IMR-90 (cell line): Measurements from ENCODE around the gene SERPINB8. TPM values are rescaled to one million over a fixed set of nuclear protein-coding genes. Genes with fewer than 3 reads are reported as not detected.

ENCODE experiments used
- ATAC-seq: fragments of 200-7000 bp; cut with Tn5 transposase; 2 replicates; pipeline ENCODE4 v1.9.1; 2020; ENCODE audit warnings: low read depth, mild to moderate bottlenecking, moderate library complexity
- BruUV-seq: library from RNA; stranded (reverse); fragments of 400-500 nt; replicated peaks from 2 replicates; lab custom pipeline; 2021; lab: Mats Ljungman, UMichigan
- CTCF ChIA-PET: fragments of 300-600 bp; formaldehyde crosslinking; extraction: SDS; loops from one replicate; lab custom pipeline; 2021; ENCODE audit warnings: antibody characterized with exemption; lab: Yijun Ruan, JAX
- POLR2A ChIA-PET: fragments of 300-600 bp; sonication (Branson Sonifier 250); formaldehyde crosslinking; loops from one replicate; lab custom pipeline; 2022; ENCODE audit warnings: antibody characterized with exemption; ENCODE audit not compliant: unreplicated experiment; lab: Charles Lee
- DNase-seq: peaks from one replicate; pipeline ENCODE4 v3.0.0; 2013
- H2AFZ ChIP-seq: replicated peaks from 2 replicates; pipeline ENCODE3; 2013; ENCODE audit warnings: low read length, mild to moderate bottlenecking; ENCODE audit not compliant: poor library complexity
- H2AK5ac ChIP-seq: 2 replicates; pipeline ENCODE4 v1.6.1; 2013; ENCODE audit warnings: low read depth, low read length, inconsistent platforms
- H2AK9ac ChIP-seq: replicated peaks from 2 replicates; pipeline ENCODE3; 2013; ENCODE audit warnings: mild to moderate bottlenecking, low read depth, low read length, moderate library complexity; ENCODE audit not compliant: poor library complexity
- H2BK120ac ChIP-seq: 2 replicates; pipeline ENCODE4 v1.6.1; 2013; ENCODE audit warnings: low read depth, low read length, inconsistent platforms
- H2BK15ac ChIP-seq: 3 replicates; pipeline ENCODE4 v1.6.1; 2013; ENCODE audit warnings: low read depth, low read length, inconsistent platforms
- H2BK20ac ChIP-seq: 2 replicates; pipeline ENCODE4 v1.6.1; 2013; ENCODE audit warnings: low read depth, mild to moderate bottlenecking, inconsistent platforms, low read length, moderate library complexity
- H2BK5ac ChIP-seq: 2 replicates; pipeline ENCODE4 v1.6.1; 2013; ENCODE audit warnings: mild to moderate bottlenecking, low read depth, low read length, inconsistent platforms; ENCODE audit not compliant: poor library complexity, severe bottlenecking
- H3K14ac ChIP-seq: replicated peaks from 2 replicates; pipeline ENCODE4 v1.6.1; 2013; ENCODE audit warnings: low read depth, low read length, inconsistent platforms
- H3K18ac ChIP-seq: 2 replicates; pipeline ENCODE4 v1.6.1; 2013; ENCODE audit warnings: low read depth, low read length, control low read depth
- H3K23ac ChIP-seq: 2 replicates; pipeline ENCODE4 v1.6.1; 2013; ENCODE audit warnings: low read depth, low read length, inconsistent platforms
- H3K27ac ChIP-seq: 2 replicates; pipeline ENCODE4 v1.5.1; 2013; ENCODE audit warnings: mild to moderate bottlenecking, control low read depth, low read length; ENCODE audit not compliant: insufficient read depth
- H3K27me3 ChIP-seq: 2 replicates; pipeline ENCODE4 v1.6.1; 2013; ENCODE audit warnings: low read length; ENCODE audit not compliant: control insufficient read depth, insufficient read depth
- H3K36me3 ChIP-seq: 2 replicates; pipeline ENCODE4 v1.6.1; 2013; ENCODE audit warnings: low read length, mixed read lengths; ENCODE audit not compliant: control insufficient read depth, insufficient read depth
- H3K4ac ChIP-seq: 2 replicates; pipeline ENCODE4 v1.6.1; 2013; ENCODE audit warnings: low read depth, low read length, inconsistent platforms
- H3K4me1 ChIP-seq: 2 replicates; pipeline ENCODE4 v1.6.1; 2013; ENCODE audit warnings: low read length, mixed read lengths; ENCODE audit not compliant: control insufficient read depth, insufficient read depth
- H3K4me2 ChIP-seq: 2 replicates; pipeline ENCODE4 v1.6.1; 2013; ENCODE audit warnings: low read depth, mild to moderate bottlenecking, control low read depth, low read length, moderate library complexity
- H3K4me3 ChIP-seq: 2 replicates; pipeline ENCODE4 v1.5.1; 2013; ENCODE audit warnings: low read depth, mild to moderate bottlenecking, control low read depth, low read length, moderate library complexity; ENCODE audit not compliant: insufficient read depth
- H3K56ac ChIP-seq: 2 replicates; pipeline ENCODE4 v1.6.1; 2013; ENCODE audit warnings: low read length, inconsistent platforms; ENCODE audit not compliant: insufficient read depth; ENCODE audit errors: extremely low read depth
- H3K79me1 ChIP-seq, 2 experiments: 2 replicates each; pipeline ENCODE4 v1.6.1; 2013; ENCODE audit warnings: low read length in 2 of 2, inconsistent platforms in 1 of 2, low read depth in 1 of 2
- H3K9ac ChIP-seq: 2 replicates; pipeline ENCODE4 v1.6.1; 2013; ENCODE audit warnings: low read depth, low read length, control low read depth
- H3K9me1 ChIP-seq: 2 replicates; pipeline ENCODE4 v1.6.1; 2013; ENCODE audit warnings: low read length, inconsistent platforms; ENCODE audit not compliant: insufficient read depth
- H3K9me3 ChIP-seq: 2 replicates; pipeline ENCODE4 v1.6.1; 2013; ENCODE audit warnings: low read length; ENCODE audit not compliant: control insufficient read depth, insufficient read depth
- H4K20me1 ChIP-seq: 2 replicates; pipeline ENCODE4 v1.6.1; 2013; ENCODE audit warnings: low read length, inconsistent platforms; ENCODE audit not compliant: insufficient read depth
- H4K5ac ChIP-seq: 2 replicates; pipeline ENCODE4 v1.6.1; 2013; ENCODE audit warnings: mild to moderate bottlenecking, low read depth, low read length, control low read depth
- H4K8ac ChIP-seq, 2 experiments: 2 replicates each; pipeline ENCODE4 v1.6.1; 2013; ENCODE audit warnings: low read depth in 2 of 2, low read length in 2 of 2, control low read depth in 1 of 2, inconsistent platforms in 1 of 2
- H4K91ac ChIP-seq: 2 replicates; pipeline ENCODE4 v1.6.1; 2013; ENCODE audit warnings: low read depth, low read length, inconsistent platforms; ENCODE audit not compliant: insufficient read depth
- BHLHE40 ChIP-seq: fragments of 150-350 bp; IDR thresholded peaks from 2 replicates; pipeline ENCODE4 v1.6.1; 2016; ENCODE audit warnings: mild to moderate bottlenecking, low read depth, low read length
- CEBPB ChIP-seq: IDR thresholded peaks from 2 replicates; pipeline ENCODE4 v1.6.1; 2012; ENCODE audit warnings: low read depth, low read length, improper control_type of control experiment
- FOS ChIP-seq: fragments of 150-350 bp; IDR thresholded peaks from 2 replicates; pipeline ENCODE4 v1.6.1; 2016; ENCODE audit warnings: low read depth, low read length
- MAFK ChIP-seq: IDR thresholded peaks from 2 replicates; pipeline ENCODE4 v1.6.1; 2012; ENCODE audit warnings: low read depth, low read length, improper control_type of control experiment
- MAZ ChIP-seq: IDR thresholded peaks from 2 replicates; pipeline ENCODE4 v1.6.1; 2012; ENCODE audit warnings: low read depth, mild to moderate bottlenecking, low read length, improper control_type of control experiment, moderate library complexity, borderline replicate concordance
- POLR2A ChIP-seq: IDR thresholded peaks from 2 replicates; pipeline ENCODE4 v1.6.1; 2012; ENCODE audit warnings: mild to moderate bottlenecking, low read depth, low read length
- RCOR1 ChIP-seq: IDR thresholded peaks from 2 replicates; pipeline ENCODE4 v1.6.1; 2012; ENCODE audit warnings: mild to moderate bottlenecking, low read length, improper control_type of control experiment; ENCODE audit not compliant: insufficient replicate concordance
- SMC3 ChIP-seq: fragments of 150-350 bp; IDR thresholded peaks from 2 replicates; pipeline ENCODE4 v1.6.1; 2016; ENCODE audit warnings: low read depth, mild to moderate bottlenecking, antibody characterized with exemption, low read length, moderate library complexity
- WGBS, 2 experiments: methylation state at CpG; one replicate each; pipeline versions ENCODE4 v1.1.5 to v1.1.7; 2013; ENCODE audit warnings: missing lambda C conversion rate in 2 of 2; ENCODE audit not compliant: insufficient read length in 1 of 2; ENCODE audit errors: extremely low coverage in 2 of 2; 5-methylcytosine and 5-hydroxymethylcytosine counted together
- dilution Hi-C: fragments of 300-500 bp; cut with HindIII; formaldehyde crosslinking; loops from one replicate; pipeline ENCODE4 v1.14.3; 2018; ENCODE audit warnings: low sequenced_read_pairs; ENCODE audit not compliant: unreplicated experiment
- in situ Hi-C: fragments of 300-500 bp; cut with MboI; formaldehyde crosslinking; loops from 3 replicates; pipeline ENCODE4 v1.14.3; 2019; ENCODE audit warnings: low sequenced_read_pairs, inconsistent platforms, mixed read lengths
- intact Hi-C: fragments of 100-400 bp; cut with micrococcal nuclease; formaldehyde crosslinking; loops from 2 replicates; pipeline ENCODE4 v1.10.0; 2022
- polyA plus RNA-seq, 3 experiments: library from polyadenylated mRNA; depleted of rRNA; stranded (reverse); fragments of >200 nt; gene quantifications; 2 replicates each; pipeline ENCODE4 v1.2.3, GENCODE V29; 2012; ENCODE audit warnings: low replicate concordance in 1 of 3
- total RNA-seq: library from RNA; depleted of rRNA; stranded (reverse); fragments of >200 nt; gene quantifications from 2 replicates; pipeline ENCODE4 v1.2.3, GENCODE V29; 2012
- TF ChIP-seq, protein P1 (sequence below): fragments of 150-350 bp; IDR thresholded peaks from 2 replicates; pipeline ENCODE4 v1.6.1; 2017; ENCODE audit warnings: mild to moderate bottlenecking, antibody characterized with exemption, low read length, low read depth
- TF ChIP-seq, protein P2 (sequence below): fragments of 150-350 bp; IDR thresholded peaks from 2 replicates; pipeline ENCODE4 v1.6.1; 2016; ENCODE audit warnings: low read depth, mild to moderate bottlenecking, low read length, moderate library complexity, borderline replicate concordance
- TF ChIP-seq, protein P3 (sequence below): conservative IDR thresholded peaks from 2 replicates; pipeline ENCODE4 v1.5.1; 2012; ENCODE audit warnings: mild to moderate bottlenecking, low read depth, low read length, improper control_type of control experiment

Gene SERPINB8
- total and polyA plus RNA-seq, 2 of the 4 experiments (the other 2 are of a cell fraction): 14.3 to 16.7 TPM

DNA sequence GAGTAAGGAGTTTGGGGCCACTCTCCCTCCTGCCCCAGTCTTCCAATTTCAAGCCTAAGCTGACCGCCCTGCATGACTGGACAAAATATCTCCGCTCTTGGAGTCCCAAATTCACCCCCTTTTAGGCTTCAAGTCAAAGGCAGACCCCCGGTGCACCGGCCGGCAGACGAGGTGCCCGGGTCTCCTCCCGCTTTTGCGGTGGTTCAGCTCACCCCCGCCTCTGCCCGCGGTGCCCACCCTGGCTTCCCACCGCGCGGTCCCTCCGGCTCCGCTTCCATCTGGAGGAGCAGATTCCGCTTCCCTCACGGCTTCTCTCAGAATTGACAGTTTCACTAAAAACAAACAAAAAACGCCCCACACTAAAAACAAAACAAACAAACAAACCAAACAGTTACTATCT is 56.5 kb downstream of the SERPINB8 start:
- Histone ChIP-seq H3K4me3 (no peak overlapping the region), H3K4me1 (no peaks in the 10 kb centered on the region), H4K20me1 (no peaks in the 10 kb centered on the region), H3K14ac (no peak overlapping the region), H2AFZ (no peak overlapping the region), H3K18ac (no peak overlapping the region), H3K56ac (no peak overlapping the region), H2AK9ac (no peak overlapping the region), H2BK5ac (no peak overlapping the region), H3K27me3 (no peaks in the 10 kb centered on the region), H4K8ac (no peak overlapping the region), H2BK20ac (no peak overlapping the region), H3K9ac (no peak overlapping the region), H3K79me1 (no peaks in the 10 kb centered on the region), H4K5ac (no peak overlapping the region), H3K4me2 (no peak overlapping the region), H3K27ac (no peak overlapping the region), H3K9me1 (no peaks in the 10 kb centered on the region), H3K23ac (no peak overlapping the region), H3K9me3 (no peaks in the 10 kb centered on the region), H2AK5ac (no peak overlapping the region), H2BK120ac (no peak overlapping the region), H3K4ac (no peak overlapping the region), H2BK15ac (no peak overlapping the region), H4K91ac (no peak overlapping the region), H3K36me3 (no peaks in the 10 kb centered on the region)
- no peak for ATAC-seq
- BruUV-seq: no TSS peak
- in situ Hi-C loops: no loop called here
- ChIA-PET POLR2A (interaction anchor here (0.5 kb wide), 1 partner anchor 472 kb away, joined by 3 read pairs; no protein-coding TSS in a partner anchor), CTCF (interaction anchor here (0.6 kb wide), 2 partner anchors 1441 to 1881 kb away, joined by 3 to 4 read pairs; no protein-coding TSS in a partner anchor)
- DNase-seq: no peak
- dilution Hi-C loops: no loop called here
- TF ChIP-seq POLR2A (no peak), MAZ (no peak), SMC3 (no peak), RCOR1 (no peak), BHLHE40 (no peak), CEBPB (no peak), MAFK (no peak), FOS (no peak)
- TF ChIP-seq, protein P1, sequence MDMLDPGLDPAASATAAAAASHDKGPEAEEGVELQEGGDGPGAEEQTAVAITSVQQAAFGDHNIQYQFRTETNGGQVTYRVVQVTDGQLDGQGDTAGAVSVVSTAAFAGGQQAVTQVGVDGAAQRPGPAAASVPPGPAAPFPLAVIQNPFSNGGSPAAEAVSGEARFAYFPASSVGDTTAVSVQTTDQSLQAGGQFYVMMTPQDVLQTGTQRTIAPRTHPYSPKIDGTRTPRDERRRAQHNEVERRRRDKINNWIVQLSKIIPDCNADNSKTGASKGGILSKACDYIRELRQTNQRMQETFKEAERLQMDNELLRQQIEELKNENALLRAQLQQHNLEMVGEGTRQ: no peak
- TF ChIP-seq, protein P2, sequence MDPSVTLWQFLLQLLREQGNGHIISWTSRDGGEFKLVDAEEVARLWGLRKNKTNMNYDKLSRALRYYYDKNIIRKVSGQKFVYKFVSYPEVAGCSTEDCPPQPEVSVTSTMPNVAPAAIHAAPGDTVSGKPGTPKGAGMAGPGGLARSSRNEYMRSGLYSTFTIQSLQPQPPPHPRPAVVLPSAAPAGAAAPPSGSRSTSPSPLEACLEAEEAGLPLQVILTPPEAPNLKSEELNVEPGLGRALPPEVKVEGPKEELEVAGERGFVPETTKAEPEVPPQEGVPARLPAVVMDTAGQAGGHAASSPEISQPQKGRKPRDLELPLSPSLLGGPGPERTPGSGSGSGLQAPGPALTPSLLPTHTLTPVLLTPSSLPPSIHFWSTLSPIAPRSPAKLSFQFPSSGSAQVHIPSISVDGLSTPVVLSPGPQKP: no peak
- TF ChIP-seq, protein P3, sequence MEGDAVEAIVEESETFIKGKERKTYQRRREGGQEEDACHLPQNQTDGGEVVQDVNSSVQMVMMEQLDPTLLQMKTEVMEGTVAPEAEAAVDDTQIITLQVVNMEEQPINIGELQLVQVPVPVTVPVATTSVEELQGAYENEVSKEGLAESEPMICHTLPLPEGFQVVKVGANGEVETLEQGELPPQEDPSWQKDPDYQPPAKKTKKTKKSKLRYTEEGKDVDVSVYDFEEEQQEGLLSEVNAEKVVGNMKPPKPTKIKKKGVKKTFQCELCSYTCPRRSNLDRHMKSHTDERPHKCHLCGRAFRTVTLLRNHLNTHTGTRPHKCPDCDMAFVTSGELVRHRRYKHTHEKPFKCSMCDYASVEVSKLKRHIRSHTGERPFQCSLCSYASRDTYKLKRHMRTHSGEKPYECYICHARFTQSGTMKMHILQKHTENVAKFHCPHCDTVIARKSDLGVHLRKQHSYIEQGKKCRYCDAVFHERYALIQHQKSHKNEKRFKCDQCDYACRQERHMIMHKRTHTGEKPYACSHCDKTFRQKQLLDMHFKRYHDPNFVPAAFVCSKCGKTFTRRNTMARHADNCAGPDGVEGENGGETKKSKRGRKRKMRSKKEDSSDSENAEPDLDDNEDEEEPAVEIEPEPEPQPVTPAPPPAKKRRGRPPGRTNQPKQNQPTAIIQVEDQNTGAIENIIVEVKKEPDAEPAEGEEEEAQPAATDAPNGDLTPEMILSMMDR: no peak
- WGBS, 2 experiments: 91% methylated on average over 6 of the region's 20 CpGs; no CpG with 5 or more reads in 1 of the 2 experiments
- intact Hi-C loops: no loop called here
